ENCODE data around the gene RAD51B. TPM values are rescaled to one million over a fixed set of nuclear protein-coding genes. Genes with fewer than 3 reads are reported as not detected.

The RAD51B gene
- total RNA-seq, 1 experiment from 2014 or later, result 23.3 TPM

DNA sequence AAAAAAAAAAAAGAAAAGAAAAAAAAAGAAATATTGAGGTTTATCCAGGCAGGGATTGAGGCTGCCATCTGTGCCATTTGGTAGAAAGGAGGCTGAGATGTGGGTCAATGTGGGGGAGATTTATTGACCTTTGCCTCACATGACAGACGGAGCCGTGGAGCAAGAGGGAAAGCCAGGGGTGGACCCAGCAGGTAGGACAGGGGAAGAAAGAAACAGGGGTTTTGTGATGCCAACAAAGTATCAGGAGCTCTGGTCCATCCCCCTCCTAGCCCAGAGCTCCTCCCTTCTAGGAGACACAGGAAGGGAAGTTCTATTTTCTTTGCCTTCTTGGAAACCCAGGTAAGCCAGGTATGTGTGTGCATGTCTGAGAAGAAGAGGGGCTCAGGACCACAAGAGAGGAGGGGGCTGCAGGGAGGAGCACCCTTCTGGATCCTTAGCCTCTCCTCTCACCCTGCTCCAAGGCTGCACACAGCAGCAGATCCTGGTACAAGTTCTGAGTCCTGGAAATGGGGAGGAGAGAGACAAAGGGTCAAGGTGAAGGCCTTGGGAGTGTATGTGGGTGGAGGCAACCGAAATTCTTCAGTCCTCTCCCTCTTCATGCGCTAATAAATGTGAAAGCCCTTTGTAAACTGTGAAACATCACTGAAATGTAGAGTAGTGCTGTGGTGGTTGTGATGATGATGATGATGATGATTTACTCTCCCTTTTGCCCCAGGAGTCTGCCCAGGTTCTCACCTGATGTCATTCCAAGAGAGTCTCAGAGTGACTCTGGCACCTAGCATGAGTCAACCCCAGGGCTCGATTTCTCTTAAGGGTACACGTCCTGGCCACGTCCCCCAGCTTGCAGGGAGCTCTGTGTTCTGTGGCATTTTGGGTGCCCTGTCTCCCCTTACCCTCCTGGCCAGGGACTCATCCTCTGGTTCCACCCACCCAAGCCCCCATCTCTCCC lies 947.0 kb downstream of the RAD51B start:
- no peak for TF ChIP-seq CTCF (conservative IDR thresholded peaks at IDR 0.05; ENCODE audit: low read depth, low read length)
- TF ChIP-seq EZH2 (IDR thresholded peaks at IDR 0.05; ENCODE audit: borderline replicate concordance, low read depth, low read length, poor library complexity, severe bottlenecking), result no peak
- DNase-seq (ENCODE audit: low spot score), result no peak
- Histone ChIP-seq H3K9me3 (ENCODE audit: low read depth, low read length, poor library complexity, severe bottlenecking) (no peaks in the 10 kb centered on the region), H3K27ac (ENCODE audit: low read depth, low read length, poor library complexity, severe bottlenecking) (no peak overlapping the region), H3K4me3 (ENCODE audit: low read depth, low read length, poor library complexity, severe bottlenecking) (no peak overlapping the region), H3K36me3 (ENCODE audit: insufficient read depth, low read length, poor library complexity, severe bottlenecking) (no peaks in the 10 kb centered on the region), H3K4me1 (ENCODE audit: insufficient read depth, low read length, poor library complexity, severe bottlenecking) (no peaks in the 10 kb centered on the region), H3K27me3 (replicated peaks; ENCODE audit: insufficient read depth, low read depth, low read length, poor library complexity) (no peaks in the 10 kb centered on the region)
- no TSS peak for BruUV-seq (replicated peaks)
- intact Hi-C loops (cut with micrococcal nuclease; ENCODE audit: unreplicated experiment), result no loop called here
- CTCF ChIA-PET, result no interaction called here
- POLR2A ChIA-PET (ENCODE audit: low non-redundant PET), result no interaction called here

- H3K27me3 ChIP-seq (replicated peaks; ENCODE audit: insufficient read depth, low read depth, low read length, poor library complexity), result no peaks in the 10 kb centered on the region
- no peaks in the 10 kb centered on the region for H3K9me3 ChIP-seq (ENCODE audit: low read depth, low read length, poor library complexity, severe bottlenecking)
- ChIA-PET POLR2A (ENCODE audit: low non-redundant PET) (no interaction called here), CTCF (no interaction called here)
- no peak overlapping the region for H3K4me3 ChIP-seq (ENCODE audit: low read depth, low read length, poor library complexity, severe bottlenecking)
- no peak overlapping the region for H3K27ac ChIP-seq (ENCODE audit: low read depth, low read length, poor library complexity, severe bottlenecking)
- TF ChIP-seq CTCF (conservative IDR thresholded peaks at IDR 0.05; ENCODE audit: low read depth, low read length) (no peak), EZH2 (IDR thresholded peaks at IDR 0.05; ENCODE audit: borderline replicate concordance, low read depth, low read length, poor library complexity, severe bottlenecking) (no peak)
- no TSS peak for BruUV-seq (replicated peaks)
- no peak for DNase-seq (ENCODE audit: low spot score)
- no peaks in the 10 kb centered on the region for H3K4me1 ChIP-seq (ENCODE audit: insufficient read depth, low read length, poor library complexity, severe bottlenecking)
- H3K36me3 ChIP-seq (ENCODE audit: insufficient read depth, low read length, poor library complexity, severe bottlenecking), result no peaks in the 10 kb centered on the region
- intact Hi-C loops (cut with micrococcal nuclease; ENCODE audit: unreplicated experiment), result no loop called here
These were observed 947.7 kb downstream of the RAD51B start for GRCh38 chr14:68767248-68767645.

- DNase-seq (ENCODE audit: low spot score), result no peak
- Histone ChIP-seq H3K36me3 (ENCODE audit: insufficient read depth, low read length, poor library complexity, severe bottlenecking) (no peaks in the 10 kb centered on the region), H3K4me3 (ENCODE audit: low read depth, low read length, poor library complexity, severe bottlenecking) (no peak overlapping the region), H3K27ac (ENCODE audit: low read depth, low read length, poor library complexity, severe bottlenecking) (no peak overlapping the region), H3K4me1 (ENCODE audit: insufficient read depth, low read length, poor library complexity, severe bottlenecking) (no peaks in the 10 kb centered on the region), H3K9me3 (ENCODE audit: low read depth, low read length, poor library complexity, severe bottlenecking) (no peaks in the 10 kb centered on the region), H3K27me3 (replicated peaks; ENCODE audit: insufficient read depth, low read depth, low read length, poor library complexity) (no peaks in the 10 kb centered on the region)
- ChIA-PET POLR2A (ENCODE audit: low non-redundant PET) (no interaction called here), CTCF (no interaction called here)
- TF ChIP-seq EZH2 (IDR thresholded peaks at IDR 0.05; ENCODE audit: borderline replicate concordance, low read depth, low read length, poor library complexity, severe bottlenecking) (no peak), CTCF (conservative IDR thresholded peaks at IDR 0.05; ENCODE audit: low read depth, low read length) (no peak)
- BruUV-seq (replicated peaks), result no TSS peak
- intact Hi-C loops (cut with micrococcal nuclease; ENCODE audit: unreplicated experiment), result no loop called here
These were observed 948.7 kb downstream of the RAD51B start for GRCh38 chr14:68768316-68768715.

Data from A673 (cell line).